Measurements from ENCODE around the gene RHOBTB3. TPM values are rescaled to one million over a fixed set of nuclear protein-coding genes. Genes with fewer than 3 reads are reported as not detected.

The RHOBTB3 gene
- total and polyA plus RNA-seq, 4 donors: 10.5 to 59.8 (median 39.8) TPM

- no peak for DNase-seq (ENCODE audit: low spot score)
- peaks cover 0 to 5% (median 0%) of the 10 kb centered on the region in 4 donors for H3K36me3 ChIP-seq (ENCODE audit: control insufficient read depth in 4 of 4, insufficient read depth in 3 of 4, low read depth in 1 of 4, low read length in 3 of 4)
- no peaks in the 10 kb centered on the region for H3K9me3 ChIP-seq (ENCODE audit: control insufficient read depth in 4 of 4, low read length in 3 of 4)
- 36% methylated on average over 8 of the region's 8 CpGs for WGBS
- peak overlapping the region in 1 of 2 donors; percentile 84 for H3K9ac ChIP-seq (ENCODE audit: low read depth in 1 of 2, low read length in 2 of 2)
- peak; percentile 50 for TF ChIP-seq ZBTB33 (IDR thresholded peaks at IDR 0.05)
- peak; percentile 65 for TF ChIP-seq YY1 (IDR thresholded peaks at IDR 0.05)
- no peak for TF ChIP-seq TAF1 (conservative IDR thresholded peaks at IDR 0.05)
- peak; percentile 20 for TF ChIP-seq NR2F2 (IDR thresholded peaks at IDR 0.05)
- TF ChIP-seq HNF4G (IDR thresholded peaks at IDR 0.05): no peak
- peak; percentile 86 for TF ChIP-seq SP1 (IDR thresholded peaks at IDR 0.05)
- TF ChIP-seq GABPA (IDR thresholded peaks at IDR 0.05 in 1 of 2, conservative IDR thresholded peaks at IDR 0.05 in 1 of 2): no peak
- peak; percentile 43 for TF ChIP-seq REST (IDR thresholded peaks at IDR 0.05)
- TF ChIP-seq EGR1 (IDR thresholded peaks at IDR 0.05; ENCODE audit: low read depth in 2 of 2): peak in 1 of 2 donors; percentile 77
- TF ChIP-seq FOXA1 (IDR thresholded peaks at IDR 0.05): peak; percentile 40
- TF ChIP-seq ATF3 (IDR thresholded peaks at IDR 0.05): peak; percentile 43
- TF ChIP-seq FOXA2 (IDR thresholded peaks at IDR 0.05): peak; percentile 31
- peak; percentile 77 to 86 for TF ChIP-seq RXRA (IDR thresholded peaks at IDR 0.05)
- peak; percentile 39 to 70 for TF ChIP-seq RAD21 (IDR thresholded peaks at IDR 0.05)
- no peak for TF ChIP-seq CTCF (IDR thresholded peaks at IDR 0.05; ENCODE audit: low read depth, low read length, missing input control)
- peak; percentile 93 for TF ChIP-seq MAX (IDR thresholded peaks at IDR 0.05)
- TF ChIP-seq HNF4A (conservative IDR thresholded peaks at IDR 0.05): peak; percentile 66 to 72
- TF ChIP-seq JUND (IDR thresholded peaks at IDR 0.05): peak; percentile 25 to 55
- H3K27me3 ChIP-seq (ENCODE audit: control insufficient read depth in 4 of 4, insufficient read depth in 4 of 4, low read length in 3 of 4): no peaks in the 10 kb centered on the region
- peaks cover 1 to 25% (median 9%) of the 10 kb centered on the region in 4 donors for H3K4me1 ChIP-seq (ENCODE audit: control insufficient read depth in 4 of 4, insufficient read depth in 4 of 4, low read length in 3 of 4)
- H3K27ac ChIP-seq (ENCODE audit: low read depth in 1 of 2, low read length in 2 of 2): peak overlapping the region; percentile 79 to 88
- no peak overlapping the region for H3K4me3 ChIP-seq (ENCODE audit: low read depth in 1 of 3, low read length in 3 of 3)
Observed at GRCh38 chr5:95770830-95771708, 39.9 kb downstream of the RHOBTB3 start.
